Liver (tissue), 9 donors: ENCODE measurements around the gene MYO9B. TPM values are rescaled to one million over a fixed set of nuclear protein-coding genes. Genes with fewer than 3 reads are reported as not detected.

Source experiments
- DNase-seq: peaks from one replicate; pipeline ENCODE4 v3.0.0-alpha.2; 2017; ENCODE audit warnings: low spot score
- H3K27ac ChIP-seq, 2 donors: one replicate each; pipeline ENCODE4 v1.7.0; 2013; ENCODE audit warnings: inconsistent platforms in 2 of 2, low read length in 2 of 2, control low read depth in 1 of 2, low read depth in 1 of 2, mild to moderate bottlenecking in 1 of 2
- H3K27me3 ChIP-seq, 4 donors: one replicate each; pipeline versions ENCODE4 v1.6.1 to v1.7.0; 2013; ENCODE audit warnings: low read length in 3 of 4, inconsistent platforms in 1 of 4, mild to moderate bottlenecking in 1 of 4, moderate library complexity in 1 of 4; ENCODE audit not compliant: control insufficient read depth in 4 of 4, insufficient read depth in 4 of 4
- H3K36me3 ChIP-seq, 4 donors: one replicate each; pipeline versions ENCODE4 v1.6.1 to v1.7.0; 2013; ENCODE audit warnings: low read length in 3 of 4, mild to moderate bottlenecking in 3 of 4, low read depth in 1 of 4, moderate library complexity in 1 of 4; ENCODE audit not compliant: control insufficient read depth in 4 of 4, insufficient read depth in 3 of 4
- H3K4me1 ChIP-seq, 4 donors: one replicate each; pipeline versions ENCODE4 v1.6.1 to v1.7.0; 2013; ENCODE audit warnings: low read length in 3 of 4, mild to moderate bottlenecking in 3 of 4, moderate library complexity in 1 of 4; ENCODE audit not compliant: control insufficient read depth in 4 of 4, insufficient read depth in 4 of 4
- H3K4me3 ChIP-seq, 3 donors: one replicate each; pipeline versions ENCODE4 v1.6.1 to v1.7.0; 2013; ENCODE audit warnings: low read length in 3 of 3, control low read depth in 1 of 3, low read depth in 1 of 3, mild to moderate bottlenecking in 1 of 3
- H3K9ac ChIP-seq, 2 donors: one replicate each; pipeline ENCODE4 v1.7.0; 2013; ENCODE audit warnings: low read length in 2 of 2, mild to moderate bottlenecking in 2 of 2, moderate library complexity in 2 of 2, control low read depth in 1 of 2, low read depth in 1 of 2
- H3K9me3 ChIP-seq, 4 donors: one replicate each; pipeline versions ENCODE4 v1.6.1 to v1.7.0; 2013; ENCODE audit warnings: low read length in 3 of 4; ENCODE audit not compliant: control insufficient read depth in 4 of 4
- FOXA1 ChIP-seq: IDR thresholded peaks from 2 replicates; pipeline ENCODE4 v1.6.1; 2016; ENCODE audit warnings: antibody characterized with exemption
- GABPA ChIP-seq, 2 donors: IDR thresholded peaks in 1 of 2; conservative IDR thresholded peaks in 1 of 2; 2 replicates each; pipeline ENCODE4 v1.6.1; 2016; ENCODE audit warnings: antibody characterized with exemption in 2 of 2, mild to moderate bottlenecking in 1 of 2, moderate library complexity in 1 of 2
- HNF4A ChIP-seq, 2 donors: conservative IDR thresholded peaks; 2 replicates each; pipeline ENCODE4 v1.6.1; 2016; ENCODE audit warnings: antibody characterized with exemption in 2 of 2, mild to moderate bottlenecking in 2 of 2
- JUND ChIP-seq, 2 donors: IDR thresholded peaks; 2 replicates each; pipeline ENCODE4 v1.6.1; 2016; ENCODE audit warnings: antibody characterized with exemption in 2 of 2
- NR2F2 ChIP-seq: IDR thresholded peaks from 2 replicates; pipeline ENCODE4 v1.6.1; 2016; ENCODE audit warnings: antibody characterized with exemption
- RAD21 ChIP-seq, 2 donors: IDR thresholded peaks; 2 replicates each; pipeline ENCODE4 v1.6.1; 2016; ENCODE audit warnings: antibody characterized with exemption in 2 of 2, mild to moderate bottlenecking in 2 of 2
- RXRA ChIP-seq, 2 donors: IDR thresholded peaks; 2 replicates each; pipeline ENCODE4 v1.6.1; 2017 to 2018; ENCODE audit warnings: antibody characterized with exemption in 2 of 2, mild to moderate bottlenecking in 1 of 2
- SP1 ChIP-seq: IDR thresholded peaks from 2 replicates; pipeline ENCODE4 v1.6.1; 2018; ENCODE audit warnings: antibody characterized with exemption, mild to moderate bottlenecking
- TAF1 ChIP-seq: conservative IDR thresholded peaks from 2 replicates; pipeline ENCODE4 v1.6.1; 2016; ENCODE audit warnings: antibody characterized with exemption, mild to moderate bottlenecking
- YY1 ChIP-seq: IDR thresholded peaks from 2 replicates; pipeline ENCODE4 v1.6.1; 2016; ENCODE audit warnings: antibody characterized with exemption, mild to moderate bottlenecking
- WGBS: extraction: QIAGEN DNeasy Blood & Tissue Kit; methylation state at CpG from one replicate; pipeline ENCODE4 v1.1.7; 2013; 5-methylcytosine and 5-hydroxymethylcytosine counted together
- polyA plus RNA-seq, 2 donors: library from polyadenylated mRNA; stranded (reverse) in 1 of 2; unstranded in 1 of 2; fragments of 200-250 nt in 1 of 2; fragments of >200 nt in 1 of 2; fragmentation: Nextera tagmentation in 1 of 2; extraction: Ambion mirVana in 1 of 2; gene quantifications; one replicate each; pipeline versions ENCODE4 v1.2.1 to v1.2.3, GENCODE V29; 2013 to 2015
- total RNA-seq, 2 donors: library from RNA; depleted of rRNA; stranded (reverse); fragments of >200 nt; gene quantifications; one replicate each; pipeline ENCODE4 v1.2.3, GENCODE V29; 2014
- TF ChIP-seq, protein P1 (sequence below): IDR thresholded peaks from 2 replicates; pipeline ENCODE4 v1.6.1; 2016; ENCODE audit warnings: antibody characterized with exemption, mild to moderate bottlenecking
- TF ChIP-seq, protein P2 (sequence below): IDR thresholded peaks from 2 replicates; pipeline ENCODE4 v1.6.1; 2016; ENCODE audit warnings: antibody characterized with exemption
- TF ChIP-seq, protein P3 (sequence below): IDR thresholded peaks from 2 replicates; pipeline ENCODE4 v1.6.1; 2016; ENCODE audit warnings: antibody characterized with exemption
- TF ChIP-seq, protein P4 (sequence below): IDR thresholded peaks from 2 replicates; pipeline ENCODE4 v1.6.1; 2016; ENCODE audit warnings: antibody characterized with exemption
- TF ChIP-seq, protein P5 (sequence below): fragments of 150-350 bp; IDR thresholded peaks from 2 replicates; pipeline ENCODE4 v1.5.1; 2017; ENCODE audit warnings: improper control_type of control experiment, low read depth, low read length; ENCODE audit not compliant: missing input control
- donor health status: healthy.
- donor health status: healthy.
- donor health status: healthy.
- donor health status: healthy.
- donor health status: healthy.

Gene MYO9B
- total and polyA plus RNA-seq, 4 donors = 9.1 to 32.5 (median 21.0) TPM

DNA sequence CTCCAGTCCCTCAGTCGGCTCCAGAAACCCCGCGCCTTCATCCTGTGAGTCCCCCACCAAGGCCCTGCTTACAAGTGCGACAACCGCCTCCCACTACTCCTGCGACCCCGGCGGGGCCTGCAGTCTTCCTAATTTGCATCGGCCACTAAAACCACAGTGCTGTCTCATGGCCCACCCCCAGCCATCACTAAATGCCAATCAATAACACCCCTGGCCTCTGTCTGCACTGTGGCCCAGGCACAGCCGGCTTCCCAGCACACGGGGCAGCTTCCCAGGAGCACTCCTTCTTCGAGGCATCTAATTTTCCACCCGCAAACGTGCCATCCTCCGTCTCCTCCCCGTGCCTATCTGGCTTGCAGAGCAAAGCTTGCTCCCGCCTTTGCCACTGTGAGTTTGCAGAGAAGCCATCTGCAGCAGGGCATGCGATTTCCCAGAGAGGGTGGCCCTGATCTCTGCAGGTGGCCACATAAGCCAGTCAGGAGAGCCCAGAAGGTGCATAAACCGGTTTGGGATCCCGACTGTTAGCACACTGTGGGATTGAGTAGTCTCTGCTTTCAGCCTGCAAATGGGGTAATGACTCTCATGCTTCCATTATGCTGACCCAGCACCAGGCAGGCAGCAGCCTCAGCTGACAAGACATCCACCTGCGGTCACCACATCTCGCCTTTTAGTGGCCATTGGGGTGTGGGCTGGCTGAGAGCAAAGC is 105.6 kb downstream of the MYO9B start:
- peaks cover 0 to 38% (median 5%) of the 10 kb centered on the region in 4 donors for H3K36me3 ChIP-seq
- 90% methylated on average over 22 of the region's 22 CpGs for WGBS
- DNase-seq = no peak

DNA sequence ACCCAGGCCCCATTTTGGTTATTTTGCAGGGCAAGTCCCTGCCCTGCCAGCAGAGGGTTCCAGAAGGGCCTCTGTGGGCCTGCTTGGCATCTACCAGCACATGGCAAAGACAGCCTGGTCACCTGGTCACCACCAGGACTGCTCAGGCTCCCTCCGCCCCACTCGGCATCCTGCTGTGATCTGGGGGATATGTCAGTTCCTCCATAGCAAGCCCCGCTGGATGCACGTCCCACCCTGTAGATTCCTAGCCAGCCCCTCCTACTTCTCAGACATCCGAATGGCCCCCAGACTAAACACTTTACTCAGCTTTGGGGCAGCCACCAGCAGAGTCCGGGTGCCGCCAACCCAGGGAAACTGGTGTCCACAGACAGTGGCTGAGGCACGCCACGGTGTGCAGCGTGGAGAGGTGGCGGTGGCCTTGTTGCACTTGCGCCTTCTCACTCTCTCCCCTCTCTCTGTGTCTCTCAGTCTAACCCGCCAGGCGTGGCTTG is 107.7 kb downstream of the MYO9B start:
- no peak for DNase-seq
- H3K4me1 ChIP-seq = no peaks in the 10 kb centered on the region
- TF ChIP-seq YY1 (no peak), RAD21 (IDR thresholded peaks at IDR 0.05) (peak in 1 of 2 donors; percentile 17)
- TF ChIP-seq, protein P1, sequence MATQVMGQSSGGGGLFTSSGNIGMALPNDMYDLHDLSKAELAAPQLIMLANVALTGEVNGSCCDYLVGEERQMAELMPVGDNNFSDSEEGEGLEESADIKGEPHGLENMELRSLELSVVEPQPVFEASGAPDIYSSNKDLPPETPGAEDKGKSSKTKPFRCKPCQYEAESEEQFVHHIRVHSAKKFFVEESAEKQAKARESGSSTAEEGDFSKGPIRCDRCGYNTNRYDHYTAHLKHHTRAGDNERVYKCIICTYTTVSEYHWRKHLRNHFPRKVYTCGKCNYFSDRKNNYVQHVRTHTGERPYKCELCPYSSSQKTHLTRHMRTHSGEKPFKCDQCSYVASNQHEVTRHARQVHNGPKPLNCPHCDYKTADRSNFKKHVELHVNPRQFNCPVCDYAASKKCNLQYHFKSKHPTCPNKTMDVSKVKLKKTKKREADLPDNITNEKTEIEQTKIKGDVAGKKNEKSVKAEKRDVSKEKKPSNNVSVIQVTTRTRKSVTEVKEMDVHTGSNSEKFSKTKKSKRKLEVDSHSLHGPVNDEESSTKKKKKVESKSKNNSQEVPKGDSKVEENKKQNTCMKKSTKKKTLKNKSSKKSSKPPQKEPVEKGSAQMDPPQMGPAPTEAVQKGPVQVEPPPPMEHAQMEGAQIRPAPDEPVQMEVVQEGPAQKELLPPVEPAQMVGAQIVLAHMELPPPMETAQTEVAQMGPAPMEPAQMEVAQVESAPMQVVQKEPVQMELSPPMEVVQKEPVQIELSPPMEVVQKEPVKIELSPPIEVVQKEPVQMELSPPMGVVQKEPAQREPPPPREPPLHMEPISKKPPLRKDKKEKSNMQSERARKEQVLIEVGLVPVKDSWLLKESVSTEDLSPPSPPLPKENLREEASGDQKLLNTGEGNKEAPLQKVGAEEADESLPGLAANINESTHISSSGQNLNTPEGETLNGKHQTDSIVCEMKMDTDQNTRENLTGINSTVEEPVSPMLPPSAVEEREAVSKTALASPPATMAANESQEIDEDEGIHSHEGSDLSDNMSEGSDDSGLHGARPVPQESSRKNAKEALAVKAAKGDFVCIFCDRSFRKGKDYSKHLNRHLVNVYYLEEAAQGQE = no peak
- H3K4me3 ChIP-seq = no peak overlapping the region
- no peak overlapping the region for H3K27ac ChIP-seq
- no peak overlapping the region for H3K9ac ChIP-seq
- no peaks in the 10 kb centered on the region for H3K9me3 ChIP-seq
- WGBS = 82% methylated on average over 14 of the region's 14 CpGs
- H3K27me3 ChIP-seq = no peaks in the 10 kb centered on the region
- H3K36me3 ChIP-seq = peaks cover 2 to 35% (median 7%) of the 10 kb centered on the region in 4 donors

More for the DNA sequence above, 105.6 kb downstream of the MYO9B start:
- Histone ChIP-seq H3K4me1 (no peaks in the 10 kb centered on the region), H3K4me3 (no peak overlapping the region), H3K9ac (no peak overlapping the region), H3K27me3 (no peaks in the 10 kb centered on the region), H3K9me3 (no peaks in the 10 kb centered on the region), H3K27ac (no peak overlapping the region)
- TF ChIP-seq HNF4A (conservative IDR thresholded peaks at IDR 0.05) = no peak
- no peak for TF ChIP-seq SP1
- TF ChIP-seq, protein P2, sequence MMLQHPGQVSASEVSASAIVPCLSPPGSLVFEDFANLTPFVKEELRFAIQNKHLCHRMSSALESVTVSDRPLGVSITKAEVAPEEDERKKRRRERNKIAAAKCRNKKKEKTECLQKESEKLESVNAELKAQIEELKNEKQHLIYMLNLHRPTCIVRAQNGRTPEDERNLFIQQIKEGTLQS = no peak
- no peak for TF ChIP-seq YY1
- TF ChIP-seq, protein P3, sequence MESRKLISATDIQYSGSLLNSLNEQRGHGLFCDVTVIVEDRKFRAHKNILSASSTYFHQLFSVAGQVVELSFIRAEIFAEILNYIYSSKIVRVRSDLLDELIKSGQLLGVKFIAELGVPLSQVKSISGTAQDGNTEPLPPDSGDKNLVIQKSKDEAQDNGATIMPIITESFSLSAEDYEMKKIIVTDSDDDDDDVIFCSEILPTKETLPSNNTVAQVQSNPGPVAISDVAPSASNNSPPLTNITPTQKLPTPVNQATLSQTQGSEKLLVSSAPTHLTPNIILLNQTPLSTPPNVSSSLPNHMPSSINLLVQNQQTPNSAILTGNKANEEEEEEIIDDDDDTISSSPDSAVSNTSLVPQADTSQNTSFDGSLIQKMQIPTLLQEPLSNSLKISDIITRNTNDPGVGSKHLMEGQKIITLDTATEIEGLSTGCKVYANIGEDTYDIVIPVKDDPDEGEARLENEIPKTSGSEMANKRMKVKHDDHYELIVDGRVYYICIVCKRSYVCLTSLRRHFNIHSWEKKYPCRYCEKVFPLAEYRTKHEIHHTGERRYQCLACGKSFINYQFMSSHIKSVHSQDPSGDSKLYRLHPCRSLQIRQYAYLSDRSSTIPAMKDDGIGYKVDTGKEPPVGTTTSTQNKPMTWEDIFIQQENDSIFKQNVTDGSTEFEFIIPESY = no peak
- TF ChIP-seq NR2F2 = no peak
- TF ChIP-seq, protein P4, sequence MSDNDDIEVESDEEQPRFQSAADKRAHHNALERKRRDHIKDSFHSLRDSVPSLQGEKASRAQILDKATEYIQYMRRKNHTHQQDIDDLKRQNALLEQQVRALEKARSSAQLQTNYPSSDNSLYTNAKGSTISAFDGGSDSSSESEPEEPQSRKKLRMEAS = no peak
- no peak for TF ChIP-seq FOXA1

DNA sequence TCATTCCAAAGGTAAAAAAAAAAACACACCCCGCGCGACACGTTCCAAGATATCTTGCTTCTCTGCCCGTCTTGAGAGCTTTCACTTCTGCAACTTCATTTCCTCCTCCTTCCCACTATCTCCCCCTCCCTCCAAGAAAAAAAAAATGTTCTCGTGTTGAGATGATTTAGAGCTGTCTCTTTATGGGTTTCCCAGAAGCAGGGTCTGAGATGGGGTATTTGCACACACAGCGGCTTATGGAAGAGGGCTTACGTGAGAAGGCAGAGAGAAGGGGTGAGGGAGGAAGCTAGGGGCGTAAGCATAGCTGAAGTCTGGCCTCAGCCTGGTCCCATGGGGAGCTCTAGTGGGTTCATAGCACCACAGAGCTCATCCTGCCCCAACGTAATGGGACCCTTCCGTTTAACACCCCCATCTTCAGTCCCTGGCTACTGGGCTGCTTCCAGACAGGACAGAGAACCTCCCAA is 108.3 kb downstream of the MYO9B start:
- H3K9me3 ChIP-seq = no peaks in the 10 kb centered on the region
- WGBS = 72% methylated on average over 11 of the region's 11 CpGs
- H3K27me3 ChIP-seq = no peaks in the 10 kb centered on the region
- H3K4me3 ChIP-seq = no peak overlapping the region
- no peak overlapping the region for H3K9ac ChIP-seq
- H3K4me1 ChIP-seq = no peaks in the 10 kb centered on the region
- H3K36me3 ChIP-seq = peaks cover 2 to 32% (median 8%) of the 10 kb centered on the region in 4 donors
- H3K27ac ChIP-seq = no peak overlapping the region
- DNase-seq = no peak
- TF ChIP-seq GABPA (IDR thresholded peaks at IDR 0.05 in 1 of 2, conservative IDR thresholded peaks at IDR 0.05 in 1 of 2) = no peak
- TF ChIP-seq, protein P3 = no peak
- no peak for TF ChIP-seq RAD21 (IDR thresholded peaks at IDR 0.05)
- TF ChIP-seq FOXA1 = no peak
- no peak for TF ChIP-seq HNF4A (conservative IDR thresholded peaks at IDR 0.05)
- TF ChIP-seq JUND (IDR thresholded peaks at IDR 0.05) = no peak
- no peak for TF ChIP-seq TAF1
- TF ChIP-seq RXRA (IDR thresholded peaks at IDR 0.05) = no peak
- TF ChIP-seq, protein P5, sequence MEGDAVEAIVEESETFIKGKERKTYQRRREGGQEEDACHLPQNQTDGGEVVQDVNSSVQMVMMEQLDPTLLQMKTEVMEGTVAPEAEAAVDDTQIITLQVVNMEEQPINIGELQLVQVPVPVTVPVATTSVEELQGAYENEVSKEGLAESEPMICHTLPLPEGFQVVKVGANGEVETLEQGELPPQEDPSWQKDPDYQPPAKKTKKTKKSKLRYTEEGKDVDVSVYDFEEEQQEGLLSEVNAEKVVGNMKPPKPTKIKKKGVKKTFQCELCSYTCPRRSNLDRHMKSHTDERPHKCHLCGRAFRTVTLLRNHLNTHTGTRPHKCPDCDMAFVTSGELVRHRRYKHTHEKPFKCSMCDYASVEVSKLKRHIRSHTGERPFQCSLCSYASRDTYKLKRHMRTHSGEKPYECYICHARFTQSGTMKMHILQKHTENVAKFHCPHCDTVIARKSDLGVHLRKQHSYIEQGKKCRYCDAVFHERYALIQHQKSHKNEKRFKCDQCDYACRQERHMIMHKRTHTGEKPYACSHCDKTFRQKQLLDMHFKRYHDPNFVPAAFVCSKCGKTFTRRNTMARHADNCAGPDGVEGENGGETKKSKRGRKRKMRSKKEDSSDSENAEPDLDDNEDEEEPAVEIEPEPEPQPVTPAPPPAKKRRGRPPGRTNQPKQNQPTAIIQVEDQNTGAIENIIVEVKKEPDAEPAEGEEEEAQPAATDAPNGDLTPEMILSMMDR = no peak
- no peak for TF ChIP-seq YY1
- TF ChIP-seq, protein P2 = no peak
